ENCODE measurements around the gene FTSJ3.

GRCh38 chr17:63774969-63775265 is 52.5 kb downstream of the FTSJ3 start:
- TF ChIP-seq CTCF (IDR thresholded peaks at IDR 0.05; ENCODE audit: insufficient read depth, low read length): no peak
- TF ChIP-seq POLR2AphosphoS5 (IDR thresholded peaks at IDR 0.05; ENCODE audit: low read depth): no peak

All from HL-60 (cell line).